COLO829 (cell line): ENCODE results near the gene TMEM88.

Experiments
- DNase-seq: peaks from one replicate; pipeline ENCODE4 v3.0.0; 2012; ENCODE audit warnings: low spot score

The TMEM88 gene

DNA sequence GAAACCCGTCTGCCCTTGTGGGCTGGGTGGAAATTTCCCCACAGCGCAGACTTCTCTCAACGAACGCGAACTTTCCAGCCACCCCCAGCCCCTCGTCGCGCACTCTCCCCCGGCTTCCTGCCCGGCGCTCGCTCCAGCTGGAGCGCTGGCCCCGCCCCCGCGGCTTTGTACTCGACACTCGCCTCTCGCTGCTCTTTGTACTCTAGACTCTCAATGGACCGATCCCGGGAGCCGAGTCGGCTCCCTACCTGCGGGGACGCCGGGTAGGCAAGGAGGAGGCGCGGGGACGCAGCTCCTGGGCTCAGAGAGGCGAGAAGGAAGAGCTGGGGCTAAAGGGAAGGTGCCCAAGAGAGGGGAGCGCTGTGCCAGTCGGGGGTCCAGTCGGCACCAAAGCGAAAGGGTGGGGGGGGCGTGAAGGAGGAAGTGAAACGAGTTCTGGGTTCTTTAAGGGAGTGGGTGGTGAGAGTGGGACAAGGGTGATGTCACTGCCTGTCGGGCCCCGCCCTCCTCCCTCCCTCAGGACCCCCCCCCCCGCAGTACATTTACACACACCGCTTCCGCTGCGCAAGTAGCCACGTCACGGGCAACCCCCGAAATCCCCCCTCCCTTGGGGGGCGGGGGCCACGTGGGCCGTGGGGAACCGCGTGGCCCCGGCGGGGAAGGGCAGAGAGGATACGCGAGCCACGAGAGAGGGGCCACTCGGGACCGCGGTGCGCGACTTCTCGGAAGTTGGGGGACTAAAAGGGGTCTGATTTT lies 11.2 kb upstream of the TMEM88 start:
- DNase-seq: peak; percentile 67

- peak; percentile 81 for DNase-seq
Measured at GRCh38 chr17:7844292-7845154, 10.3 kb upstream of the TMEM88 start.

DNA sequence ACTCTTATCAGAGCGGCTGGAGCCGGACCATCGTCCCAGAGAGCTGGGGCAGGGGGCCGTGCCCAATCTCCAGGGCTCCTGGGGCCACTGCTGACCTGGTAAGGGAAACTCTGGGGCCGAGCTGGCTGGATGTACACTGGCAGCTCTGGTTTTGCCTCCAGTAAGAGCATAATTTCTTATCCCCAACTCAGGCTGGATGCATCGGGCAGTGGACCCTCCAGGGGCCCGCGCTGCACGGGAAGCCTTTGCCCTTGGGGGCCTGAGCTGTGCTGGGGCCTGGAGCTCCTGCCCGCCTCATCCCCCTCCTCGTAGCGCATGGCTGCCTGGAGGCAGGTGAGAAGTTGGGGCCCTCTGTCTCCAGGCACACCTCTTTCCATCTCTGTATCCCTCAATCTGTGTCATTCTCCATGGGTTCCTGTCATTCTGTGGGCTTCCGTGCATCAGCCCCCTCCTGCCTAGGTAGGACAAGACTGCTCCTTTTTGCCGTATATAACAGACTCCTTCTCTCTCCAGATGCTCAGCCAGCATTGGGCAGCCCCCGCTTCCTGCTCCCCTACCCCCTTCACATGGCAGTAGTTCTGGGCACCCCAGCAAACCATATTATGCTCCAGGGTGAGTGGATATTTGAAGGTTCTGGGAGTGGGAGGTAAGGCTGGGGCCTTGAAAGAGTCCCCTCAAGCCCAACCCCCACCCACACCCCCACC lies 9.4 kb upstream of the TMEM88 start:
- no peak for DNase-seq

- no peak for DNase-seq
Measured at GRCh38 chr17:7846063-7846735, 8.7 kb upstream of the TMEM88 start.

DNA sequence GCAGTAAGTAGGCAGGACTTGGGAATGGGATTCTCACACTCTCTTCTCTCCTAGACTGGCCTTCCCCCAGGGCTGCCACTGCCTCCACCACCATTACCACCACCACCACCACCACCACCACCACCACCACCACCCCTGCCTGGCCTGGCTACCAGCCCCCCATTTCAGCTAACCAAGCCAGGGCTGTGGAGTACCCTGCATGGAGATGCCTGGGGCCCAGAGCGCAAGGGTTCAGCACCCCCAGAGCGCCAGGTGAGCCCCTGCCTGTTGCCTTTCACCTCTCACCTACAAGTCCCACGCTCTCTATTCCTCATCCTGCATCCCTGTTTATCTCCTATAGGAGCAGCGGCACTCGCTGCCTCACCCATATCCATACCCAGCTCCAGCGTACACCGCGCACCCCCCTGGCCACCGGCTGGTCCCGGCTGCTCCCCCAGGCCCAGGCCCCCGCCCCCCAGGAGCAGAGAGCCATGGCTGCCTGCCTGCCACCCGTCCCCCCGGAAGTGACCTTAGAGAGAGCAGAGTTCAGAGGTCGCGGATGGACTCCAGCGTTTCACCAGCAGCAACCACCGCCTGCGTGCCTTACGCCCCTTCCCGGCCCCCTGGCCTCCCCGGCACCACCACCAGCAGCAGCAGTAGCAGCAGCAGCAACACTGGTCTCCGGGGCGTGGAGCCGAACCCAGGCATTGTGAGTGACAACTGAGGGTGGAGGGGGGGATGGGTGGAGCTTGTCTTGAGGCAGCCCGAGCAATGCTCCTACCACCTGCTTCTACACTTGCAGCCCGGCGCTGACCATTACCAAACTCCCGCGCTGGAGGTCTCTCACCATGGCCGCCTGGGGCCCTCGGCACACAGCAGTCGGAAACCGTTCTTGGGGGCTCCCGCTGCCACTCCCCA lies 7.9 kb upstream of the TMEM88 start:
- no peak for DNase-seq

DNA sequence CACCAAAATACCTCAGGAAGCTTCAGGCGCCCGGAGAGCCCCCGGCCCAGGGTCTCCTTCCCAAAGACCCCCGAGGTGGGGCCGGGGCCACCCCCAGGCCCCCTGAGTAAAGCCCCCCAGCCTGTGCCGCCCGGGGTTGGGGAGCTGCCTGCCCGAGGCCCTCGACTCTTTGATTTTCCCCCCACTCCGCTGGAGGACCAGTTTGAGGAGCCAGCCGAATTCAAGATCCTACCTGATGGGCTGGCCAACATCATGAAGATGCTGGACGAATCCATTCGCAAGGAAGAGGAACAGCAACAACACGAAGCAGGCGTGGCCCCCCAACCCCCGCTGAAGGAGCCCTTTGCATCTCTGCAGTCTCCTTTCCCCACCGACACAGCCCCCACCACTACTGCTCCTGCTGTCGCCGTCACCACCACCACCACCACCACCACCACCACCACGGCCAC lies 6.7 kb upstream of the TMEM88 start:
- DNase-seq: no peak

- DNase-seq: no peak
Measured at GRCh38 chr17:7848739-7849129, 6.1 kb upstream of the TMEM88 start.

- DNase-seq: no peak
Measured at GRCh38 chr17:7849130-7849750, 5.6 kb upstream of the TMEM88 start.

DNA sequence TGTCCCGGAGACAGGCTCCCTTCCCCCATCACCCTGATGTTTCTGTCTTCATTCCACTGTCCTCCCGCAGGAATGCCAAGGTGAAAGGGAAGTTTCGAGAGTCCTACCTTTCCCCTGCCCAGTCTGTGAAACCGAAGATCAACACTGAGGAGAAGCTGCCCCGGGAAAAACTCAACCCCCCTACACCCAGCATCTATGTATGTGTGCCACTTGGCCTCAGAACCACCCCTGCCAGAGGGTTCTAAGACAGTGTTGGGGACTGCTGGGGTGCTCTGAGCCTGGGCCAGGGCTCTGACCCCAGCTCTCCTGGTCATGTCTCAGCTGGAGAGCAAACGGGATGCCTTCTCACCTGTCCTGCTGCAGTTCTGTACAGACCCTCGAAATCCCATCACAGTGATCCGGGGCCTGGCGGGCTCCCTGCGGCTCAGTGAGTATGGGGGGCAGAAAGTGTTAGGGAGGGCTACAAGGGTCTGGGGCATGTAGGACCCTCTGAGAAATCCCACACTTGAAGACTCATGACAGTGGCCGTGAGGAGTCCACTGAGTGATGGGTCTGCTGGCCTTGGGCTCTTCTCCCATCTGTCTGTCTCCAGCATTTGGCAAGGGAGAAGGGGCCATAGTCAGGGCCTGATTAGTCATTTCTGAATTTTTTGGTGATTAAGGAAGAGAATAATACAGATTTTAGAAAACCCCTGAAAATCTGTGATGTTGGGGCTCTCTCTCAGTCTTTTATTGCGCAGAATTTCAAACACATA lies 4.9 kb upstream of the TMEM88 start:
- DNase-seq: no peak

DNA sequence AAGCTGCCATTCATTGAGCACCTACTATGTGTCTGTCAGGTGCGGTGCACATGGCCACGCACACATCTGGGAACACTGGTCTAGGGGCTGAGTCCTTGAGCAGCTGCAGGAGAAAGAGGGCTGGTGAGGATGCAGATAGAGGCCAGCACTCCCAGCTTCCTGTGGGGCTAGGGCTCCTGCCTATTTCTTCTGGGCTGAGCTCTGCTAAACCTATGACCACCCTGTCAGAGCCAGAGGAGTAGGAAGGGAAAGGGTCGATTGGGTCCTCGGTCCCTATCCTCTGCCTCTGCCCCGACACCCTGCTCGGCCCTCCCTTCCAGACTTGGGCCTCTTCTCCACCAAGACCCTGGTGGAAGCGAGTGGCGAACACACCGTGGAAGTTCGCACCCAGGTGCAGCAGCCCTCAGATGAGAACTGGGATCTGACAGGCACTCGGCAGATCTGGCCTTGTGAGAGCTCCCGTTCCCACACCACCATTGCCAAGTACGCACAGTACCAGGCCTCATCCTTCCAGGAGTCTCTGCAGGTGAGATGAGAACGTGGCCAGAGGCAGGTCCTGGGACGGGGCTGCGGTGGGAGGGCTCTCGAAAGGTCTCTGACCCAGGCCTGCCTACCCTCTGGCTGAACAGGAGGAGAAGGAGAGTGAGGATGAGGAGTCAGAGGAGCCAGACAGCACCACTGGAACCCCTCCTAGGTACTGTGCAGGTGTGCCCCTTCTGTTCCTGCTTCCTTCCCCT lies 4.0 kb upstream of the TMEM88 start:
- DNase-seq: no peak

- peak; percentile 74 for DNase-seq
Measured at GRCh38 chr17:7851438-7852261, 3.2 kb upstream of the TMEM88 start.

GRCh38 chr17:7852262-7852670 lies 2.6 kb upstream of the TMEM88 start:
- no peak for DNase-seq

DNA sequence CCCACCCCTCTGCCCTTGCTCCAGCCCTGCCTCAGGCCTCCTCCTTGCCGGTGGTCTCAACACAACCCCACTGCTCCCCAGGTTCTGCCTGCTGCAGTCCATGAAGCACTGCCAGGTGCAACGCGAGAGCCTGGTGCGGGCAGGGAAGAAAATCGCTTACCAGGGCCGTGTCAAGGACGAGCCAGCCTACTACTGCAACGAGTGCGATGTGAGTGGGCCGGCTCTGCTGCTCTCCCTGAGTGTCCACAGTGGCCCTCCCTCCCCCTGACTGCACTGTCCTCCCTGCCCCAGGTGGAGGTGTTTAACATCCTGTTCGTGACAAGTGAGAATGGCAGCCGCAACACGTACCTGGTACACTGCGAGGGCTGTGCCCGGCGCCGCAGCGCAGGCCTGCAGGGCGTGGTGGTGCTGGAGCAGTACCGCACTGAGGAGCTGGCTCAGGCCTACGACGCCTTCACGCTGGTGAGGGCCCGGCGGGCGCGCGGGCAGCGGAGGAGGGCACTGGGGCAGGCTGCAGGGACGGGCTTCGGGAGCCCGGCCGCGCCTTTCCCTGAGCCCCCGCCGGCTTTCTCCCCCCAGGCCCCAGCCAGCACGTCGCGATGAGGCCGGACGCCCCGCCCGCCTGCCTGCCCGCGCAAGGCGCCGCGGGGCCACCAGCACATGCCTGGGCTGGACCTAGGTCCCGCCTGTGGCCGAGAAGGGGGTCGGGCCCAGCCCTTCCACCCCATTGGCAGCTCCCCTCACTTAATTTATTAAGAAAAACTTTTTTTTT lies 1.8 kb upstream of the TMEM88 start:
- DNase-seq: no peak

- no peak for DNase-seq
Measured at GRCh38 chr17:7853691-7854038, 1.2 kb upstream of the TMEM88 start.

DNA sequence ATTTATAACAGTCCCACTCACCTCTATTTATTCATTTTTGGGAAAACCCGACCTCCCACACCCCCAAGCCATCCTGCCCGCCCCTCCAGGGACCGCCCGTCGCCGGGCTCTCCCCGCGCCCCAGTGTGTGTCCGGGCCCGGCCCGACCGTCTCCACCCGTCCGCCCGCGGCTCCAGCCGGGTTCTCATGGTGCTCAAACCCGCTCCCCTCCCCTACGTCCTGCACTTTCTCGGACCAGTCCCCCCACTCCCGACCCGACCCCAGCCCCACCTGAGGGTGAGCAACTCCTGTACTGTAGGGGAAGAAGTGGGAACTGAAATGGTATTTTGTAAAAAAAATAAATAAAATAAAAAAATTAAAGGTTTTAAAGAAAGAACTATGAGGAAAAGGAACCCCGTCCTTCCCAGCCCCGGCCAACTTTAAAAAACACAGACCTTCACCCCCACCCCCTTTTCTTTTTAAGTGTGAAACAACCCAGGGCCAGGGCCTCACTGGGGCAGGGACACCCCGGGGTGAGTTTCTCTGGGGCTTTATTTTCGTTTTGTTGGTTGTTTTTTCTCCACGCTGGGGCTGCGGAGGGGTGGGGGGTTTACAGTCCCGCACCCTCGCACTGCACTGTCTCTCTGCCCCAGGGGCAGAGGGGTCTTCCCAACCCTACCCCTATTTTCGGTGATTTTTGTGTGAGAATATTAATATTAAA lies 638 bp upstream of the TMEM88 start:
- no peak for DNase-seq

- DNase-seq: no peak
Measured at GRCh38 chr17:7855660-7856010, 769 bp downstream of the TMEM88 start.
